Mammary epithelial cell (primary cell): ENCODE data around the gene IL7R.

Source experiments
- EZH2 ChIP-seq: IDR thresholded peaks from 2 replicates; pipeline ENCODE4 v1.6.1; 2012; ENCODE audit warnings: low read length, inconsistent platforms, borderline replicate concordance
- TF ChIP-seq, protein P1 (sequence below), 2 donors: IDR thresholded peaks in 1 of 2; conservative IDR thresholded peaks in 1 of 2; 2 replicates each; pipeline ENCODE4 v1.5.1; 2011 to 2012; ENCODE audit warnings: inconsistent platforms in 2 of 2, low read length in 2 of 2, mild to moderate bottlenecking in 2 of 2, control low read depth in 1 of 2, low read depth in 1 of 2; ENCODE audit not compliant: insufficient read depth in 1 of 2; ENCODE audit errors: extremely low read depth in 1 of 2

- TF ChIP-seq, protein P1, sequence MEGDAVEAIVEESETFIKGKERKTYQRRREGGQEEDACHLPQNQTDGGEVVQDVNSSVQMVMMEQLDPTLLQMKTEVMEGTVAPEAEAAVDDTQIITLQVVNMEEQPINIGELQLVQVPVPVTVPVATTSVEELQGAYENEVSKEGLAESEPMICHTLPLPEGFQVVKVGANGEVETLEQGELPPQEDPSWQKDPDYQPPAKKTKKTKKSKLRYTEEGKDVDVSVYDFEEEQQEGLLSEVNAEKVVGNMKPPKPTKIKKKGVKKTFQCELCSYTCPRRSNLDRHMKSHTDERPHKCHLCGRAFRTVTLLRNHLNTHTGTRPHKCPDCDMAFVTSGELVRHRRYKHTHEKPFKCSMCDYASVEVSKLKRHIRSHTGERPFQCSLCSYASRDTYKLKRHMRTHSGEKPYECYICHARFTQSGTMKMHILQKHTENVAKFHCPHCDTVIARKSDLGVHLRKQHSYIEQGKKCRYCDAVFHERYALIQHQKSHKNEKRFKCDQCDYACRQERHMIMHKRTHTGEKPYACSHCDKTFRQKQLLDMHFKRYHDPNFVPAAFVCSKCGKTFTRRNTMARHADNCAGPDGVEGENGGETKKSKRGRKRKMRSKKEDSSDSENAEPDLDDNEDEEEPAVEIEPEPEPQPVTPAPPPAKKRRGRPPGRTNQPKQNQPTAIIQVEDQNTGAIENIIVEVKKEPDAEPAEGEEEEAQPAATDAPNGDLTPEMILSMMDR (conservative IDR thresholded peaks at IDR 0.05 in 1 of 2, IDR thresholded peaks at IDR 0.05 in 1 of 2; ENCODE audit: extremely low read depth in 1 of 2, insufficient read depth in 1 of 2, low read depth in 1 of 2, low read length in 2 of 2) = no peak
- TF ChIP-seq EZH2 = no peak
Observed at GRCh38 chr5:35908228-35908627, 51.5 kb downstream of the IL7R start.
